NCI-H187 treated with DMSO at 0.1 percent for 48 hours (cell line): ENCODE results near the gene SLC45A3.
"Not testable (repeated sequence)": the region's sequence is repeated elsewhere in the genome, so short reads cannot be mapped to it uniquely, and the experiment has no call there.

Experiments
- DNase-seq: peaks from one replicate; lab custom pipeline; 2025; lab: John Stamatoyannopoulos, UW

The SLC45A3 gene

DNA sequence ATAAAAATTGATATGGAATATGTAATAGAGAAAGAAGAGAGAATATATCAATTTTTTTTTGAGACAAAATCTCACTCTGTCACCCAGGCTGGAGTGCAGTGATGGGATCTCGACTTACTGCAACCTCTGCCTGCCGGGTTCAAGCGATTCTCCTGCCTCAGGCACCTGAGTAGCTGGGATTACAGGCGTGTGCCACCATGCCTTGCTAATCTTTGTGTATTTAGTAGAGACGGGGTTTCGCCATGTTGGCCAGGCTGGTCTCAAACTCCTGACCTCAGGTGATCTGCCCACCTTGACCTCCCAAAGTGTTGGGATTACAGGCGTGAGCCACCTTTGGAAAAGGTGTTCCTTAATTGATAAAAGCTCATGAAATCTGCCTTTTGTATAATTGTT is 44.2 kb downstream of the SLC45A3 start:
- not testable (repeated sequence) for DNase-seq

- no peak for DNase-seq
These were observed 46.8 kb downstream of the SLC45A3 start for GRCh38 chr1:205633421-205633976.

DNA sequence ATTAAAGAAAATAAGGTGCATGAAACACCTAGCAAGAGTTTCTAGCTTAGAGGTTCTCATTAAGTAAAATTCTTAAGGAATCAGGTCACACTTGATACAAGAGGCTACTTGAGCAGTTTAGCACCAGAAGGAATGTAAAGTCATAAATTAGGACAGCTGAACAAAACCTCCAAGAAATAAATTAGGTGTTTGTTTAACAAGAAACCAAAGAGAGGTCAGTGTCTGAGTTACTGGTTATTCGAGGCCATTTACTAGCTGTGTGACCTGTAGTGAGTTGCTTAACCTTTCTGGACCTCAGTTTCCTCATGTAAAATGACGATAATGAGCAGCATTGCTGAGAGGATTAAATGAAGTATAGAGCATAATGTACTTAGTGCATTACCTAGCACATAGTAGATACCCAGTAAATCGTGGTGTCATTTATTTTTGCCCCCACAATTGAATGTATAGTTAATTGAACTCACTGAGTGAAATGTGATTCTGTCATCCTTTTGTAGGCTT is 47.6 kb downstream of the SLC45A3 start:
- DNase-seq: no peak

DNA sequence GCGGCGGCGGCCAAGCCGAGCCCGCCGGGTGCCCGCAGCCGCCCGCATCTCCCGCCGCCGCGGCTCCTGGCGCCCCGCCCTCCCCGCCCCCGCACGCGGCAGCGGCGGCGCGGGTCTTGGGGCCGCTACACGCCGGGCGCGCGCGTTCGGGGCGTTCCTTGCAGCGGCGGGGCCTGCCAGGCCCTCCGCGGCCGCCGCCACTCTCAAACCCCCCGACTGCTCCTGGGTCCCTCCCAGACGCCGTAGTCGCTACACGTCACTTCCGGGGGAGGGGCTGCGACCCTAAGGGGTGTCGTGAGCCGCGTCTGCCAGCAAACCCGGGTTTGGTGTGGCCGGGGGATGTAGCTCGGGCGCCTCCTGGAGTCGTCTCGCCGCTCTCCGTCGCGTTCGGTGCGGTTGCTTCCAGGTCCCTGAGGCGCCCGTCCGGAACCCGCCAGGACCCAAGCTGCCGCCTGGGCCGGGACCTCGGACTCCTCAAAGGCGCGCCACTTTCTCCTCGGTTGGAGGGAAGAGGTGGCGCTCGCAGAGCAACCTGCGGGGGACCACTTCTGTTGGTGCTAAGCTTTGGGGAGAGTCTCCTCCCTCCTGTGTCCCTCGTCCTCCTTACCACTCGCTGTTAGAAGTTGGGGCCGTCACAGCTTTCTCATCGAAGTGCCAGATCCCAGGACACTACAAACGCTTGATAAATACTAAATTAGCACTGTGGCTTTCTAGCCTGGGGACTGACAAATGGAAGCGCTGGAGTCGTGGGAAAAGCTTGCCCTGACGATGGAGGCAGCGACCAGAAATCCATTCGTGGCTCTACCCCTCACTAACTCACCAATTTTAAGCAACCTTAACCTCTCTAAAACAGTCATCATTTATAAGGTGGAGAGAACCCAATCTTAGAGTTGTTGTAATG is 48.3 kb downstream of the SLC45A3 start, which contains the start of gene ELK4:
Gene ELK4, minus strand, starts transcription at position 244 of the 901 bp plus-strand sequence. CDS start 8,129 bp downstream, outside the sequence.
- peak; percentile 97 for DNase-seq

DNA sequence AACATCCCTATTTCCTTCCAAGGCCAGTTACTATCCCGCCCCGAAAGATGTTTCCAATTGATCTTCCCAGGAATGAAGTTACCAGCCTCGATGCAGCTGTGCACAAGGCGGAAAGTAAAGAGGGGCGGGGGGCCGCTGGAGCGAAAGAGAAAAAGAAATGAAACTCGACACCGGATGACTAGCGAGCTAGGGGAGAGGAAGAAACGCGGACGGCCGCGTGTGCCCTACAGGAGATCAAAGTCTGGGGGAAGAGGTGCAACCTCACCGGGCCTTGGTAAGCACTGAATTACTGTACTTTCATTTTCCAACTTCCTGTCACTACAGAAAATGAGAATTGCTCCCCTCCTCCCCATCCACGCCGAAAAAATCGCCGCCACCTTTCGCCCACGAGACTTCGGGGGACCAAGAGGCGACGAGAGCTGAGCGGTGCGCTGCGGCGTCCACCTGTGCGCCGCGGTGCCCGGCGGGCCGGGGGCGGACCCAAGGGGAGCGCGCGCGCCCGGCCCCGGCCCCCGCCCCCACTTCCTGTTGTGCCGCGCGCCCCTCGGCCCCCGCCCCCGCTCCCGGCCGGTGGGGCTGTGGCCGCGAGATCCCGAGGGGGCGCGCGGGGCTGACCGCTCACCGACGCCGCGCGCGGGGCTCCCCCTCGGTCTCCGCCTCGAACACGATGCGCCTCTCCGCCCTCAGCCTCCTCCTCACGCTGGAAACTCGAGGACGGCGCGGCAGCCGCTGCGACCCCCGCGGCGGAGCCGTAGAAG is 49.1 kb downstream of the SLC45A3 start:
- DNase-seq: peak; percentile 89

GRCh38 chr1:205630651-205631009 is 49.7 kb downstream of the SLC45A3 start:
- no peak for DNase-seq

DNA sequence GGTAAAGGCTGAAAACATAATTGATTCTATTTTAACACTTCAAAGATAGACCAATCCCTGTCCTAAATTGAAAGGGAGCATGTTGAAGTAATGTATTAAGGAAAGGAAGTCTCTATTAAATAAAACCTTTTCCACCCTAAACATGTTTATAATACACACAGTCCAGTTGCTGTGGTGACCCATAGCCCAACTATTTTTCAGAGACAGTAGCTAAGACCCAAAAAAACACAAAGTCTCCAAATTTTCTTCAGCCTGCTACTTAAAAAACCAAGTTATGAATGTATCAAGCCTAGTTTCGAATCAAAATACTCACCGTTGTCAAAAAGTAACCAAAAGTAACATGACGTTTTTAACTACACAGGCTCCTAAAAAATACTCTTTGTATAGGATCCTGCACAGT is 50.1 kb downstream of the SLC45A3 start:
- DNase-seq: no peak

GRCh38 chr1:205629751-205630150 is 50.6 kb downstream of the SLC45A3 start:
- no peak for DNase-seq

DNA sequence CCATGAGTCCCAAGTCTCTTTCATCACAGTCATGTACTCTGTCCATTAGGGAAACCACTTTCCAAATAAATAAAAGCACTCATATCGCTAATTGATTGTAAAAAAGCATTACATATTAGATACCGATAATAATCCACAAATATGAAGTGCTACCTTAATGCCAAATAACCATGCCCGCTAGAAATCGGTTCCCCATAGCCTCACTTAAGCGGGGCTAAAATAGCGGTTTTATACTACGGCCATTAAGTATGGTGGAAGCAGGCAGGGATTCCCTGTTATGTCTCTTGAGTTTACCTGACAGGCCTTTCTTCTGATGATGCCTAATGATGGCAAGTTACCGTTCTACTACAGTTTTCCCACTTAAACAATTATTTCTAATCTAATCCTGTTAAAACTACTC is 52.4 kb downstream of the SLC45A3 start:
- no peak for DNase-seq

DNA sequence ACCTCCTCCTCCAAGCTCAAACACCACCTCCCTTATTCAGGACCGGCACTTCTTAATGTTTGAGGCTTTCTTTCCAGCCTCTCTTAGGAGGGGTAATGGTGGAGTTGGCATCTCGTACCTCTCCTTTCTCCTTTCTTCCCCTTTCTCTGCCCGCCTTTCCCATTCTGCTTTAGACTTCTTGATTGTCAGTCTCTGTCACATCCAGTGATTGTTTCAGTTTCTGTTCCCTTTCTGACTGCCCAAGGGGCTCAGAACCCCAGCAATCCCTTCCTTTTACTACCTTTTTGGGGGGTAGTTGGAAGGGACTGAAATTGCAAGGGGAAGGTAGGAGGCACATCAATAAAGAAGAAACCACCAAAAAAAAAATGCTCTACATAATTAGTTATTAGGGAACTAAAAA is 54.1 kb downstream of the SLC45A3 start:
- DNase-seq: no peak

- no peak for DNase-seq
These were observed 56.7 kb downstream of the SLC45A3 start for GRCh38 chr1:205623646-205624045.

- no peak for DNase-seq
These were observed 60.0 kb downstream of the SLC45A3 start for GRCh38 chr1:205620269-205620668.

GRCh38 chr1:205619376-205619775 is 60.9 kb downstream of the SLC45A3 start:
- no peak for DNase-seq

- DNase-seq: no peak
These were observed 63.6 kb downstream of the SLC45A3 start for GRCh38 chr1:205616563-205617293.

DNA sequence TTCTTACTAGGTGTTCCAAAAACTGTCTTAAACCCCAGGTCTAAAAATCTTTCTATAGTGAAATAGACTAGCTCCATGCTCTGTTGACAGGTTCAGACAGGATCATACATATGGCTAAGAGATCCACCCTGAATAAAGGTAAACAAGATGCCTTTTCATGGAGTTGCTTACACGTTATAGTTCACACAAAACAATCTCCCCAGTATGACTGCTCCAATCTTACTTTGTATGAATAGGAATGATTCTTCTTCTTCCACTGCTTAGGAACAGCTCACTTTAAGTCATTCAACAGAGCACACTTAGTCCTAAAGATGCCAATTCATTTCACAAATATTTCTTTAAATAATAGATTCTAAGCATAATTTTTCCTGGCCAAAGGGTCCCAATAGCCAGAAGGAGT is 64.5 kb downstream of the SLC45A3 start:
- no peak for DNase-seq

DNA sequence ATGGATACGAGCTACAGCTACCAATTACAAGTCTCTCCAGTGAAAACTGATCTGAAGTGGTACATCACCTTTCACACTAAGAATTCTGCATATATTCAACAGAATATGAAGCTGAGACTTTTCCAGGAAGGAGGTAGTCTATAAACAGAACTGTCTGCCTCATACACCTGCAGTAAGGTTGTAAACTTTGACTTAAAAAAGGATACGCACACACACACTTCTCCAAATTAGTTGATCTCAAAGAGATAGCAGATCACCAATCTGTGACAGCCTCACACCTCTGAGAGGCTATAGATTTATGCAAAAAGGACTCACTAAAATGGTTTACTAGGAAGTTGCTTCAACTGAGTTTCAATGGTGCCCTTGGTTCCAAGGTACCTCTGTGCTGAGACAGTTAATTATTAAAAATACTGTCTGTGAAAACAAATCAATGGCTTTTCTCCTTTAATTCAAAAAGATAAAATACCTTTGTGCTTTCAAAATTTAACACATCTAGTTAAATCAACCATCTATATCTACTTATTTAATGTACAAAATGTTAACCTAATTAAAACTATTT is 66.4 kb downstream of the SLC45A3 start:
- DNase-seq: no peak

DNA sequence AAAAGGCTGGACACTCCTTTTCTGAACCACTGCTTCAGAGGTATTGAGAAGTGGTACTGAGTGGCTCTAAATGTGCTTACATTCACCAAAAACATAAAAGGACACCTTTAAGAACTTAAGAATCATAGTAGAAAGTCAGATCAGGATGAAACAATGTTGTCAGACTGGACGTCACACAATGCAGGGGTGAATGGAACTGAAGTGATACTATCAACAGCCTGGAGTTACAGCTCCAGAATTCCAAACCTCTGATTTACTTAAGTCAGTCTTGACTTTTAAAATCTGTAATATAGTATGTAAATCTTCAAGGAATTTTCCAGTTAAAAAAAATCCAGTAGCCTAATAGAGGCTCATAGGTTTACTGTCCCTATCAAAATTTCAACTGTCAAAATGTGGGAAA is 67.8 kb downstream of the SLC45A3 start:
- DNase-seq: no peak

- no peak for DNase-seq
These were observed 68.2 kb downstream of the SLC45A3 start for GRCh38 chr1:205612104-205612503.

GRCh38 chr1:205610901-205611466 is 69.3 kb downstream of the SLC45A3 start:
- no peak for DNase-seq

- no peak for DNase-seq
These were observed 70.3 kb downstream of the SLC45A3 start for GRCh38 chr1:205610036-205610435.
